HG03565 (cell line): ENCODE measurements around the gene KCNAB1.
A peak's percentile ranks its signal among the peaks of the same experiment; 100 is the strongest.
"Not testable (repeated sequence)": the region's sequence is repeated elsewhere in the genome, so short reads cannot be mapped to it uniquely, and the experiment has no call there.

ENCODE experiments used
- ATAC-seq: cut with Tn5 transposase; IDR thresholded peaks from one replicate; pipeline ENCODE4 v1.9.1; 2021; ENCODE audit warnings: mild to moderate bottlenecking, moderate library complexity; ENCODE audit not compliant: unreplicated experiment

The KCNAB1 gene

DNA sequence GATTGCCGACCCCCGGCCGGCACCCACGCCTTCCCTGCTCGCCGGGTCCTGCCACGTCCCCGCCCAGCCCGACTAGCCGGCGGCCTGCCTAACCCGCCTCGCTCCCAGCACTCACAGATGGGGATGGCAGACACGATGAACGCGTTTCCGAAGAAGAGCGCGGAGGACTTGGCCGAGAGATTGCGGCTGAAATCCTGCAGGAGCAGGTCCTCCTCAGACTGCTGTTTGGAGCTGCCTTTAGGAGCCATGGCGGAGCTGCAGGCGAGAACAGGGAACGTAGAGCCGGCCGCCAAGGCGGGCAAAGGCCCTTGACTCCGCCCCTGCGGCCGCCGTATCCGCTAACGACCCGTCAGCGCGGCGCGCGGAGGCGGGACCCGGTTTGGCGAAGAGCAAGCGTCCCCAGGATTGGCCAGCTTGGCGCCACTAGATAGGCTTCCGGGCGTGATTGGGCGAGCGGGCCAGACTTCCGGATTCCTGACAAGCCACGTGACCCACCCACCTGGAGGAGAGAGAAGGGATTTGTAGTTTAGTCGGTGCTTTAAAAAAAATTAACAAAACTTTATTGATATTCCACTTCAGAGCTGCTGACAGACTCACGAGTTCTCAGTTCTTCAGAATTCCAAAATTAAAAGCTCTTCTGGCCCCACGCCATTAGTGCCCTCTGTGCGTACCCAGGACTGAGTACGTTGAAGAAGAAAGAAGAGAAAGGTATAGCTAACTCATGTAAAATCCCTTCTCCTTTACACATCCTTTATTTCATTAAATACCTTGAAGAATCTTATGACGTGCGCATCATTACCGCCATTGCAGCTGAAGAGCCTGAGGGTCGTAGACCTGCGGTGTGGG, 434.7 kb downstream of the KCNAB1 start, which contains the start of gene SSR3:
Gene SSR3 (minus strand): TSS at position 276 of the 846 bp plus-strand sequence. CDS start 28 bp downstream, at position 248.
- ATAC-seq, result peak; percentile 98

DNA sequence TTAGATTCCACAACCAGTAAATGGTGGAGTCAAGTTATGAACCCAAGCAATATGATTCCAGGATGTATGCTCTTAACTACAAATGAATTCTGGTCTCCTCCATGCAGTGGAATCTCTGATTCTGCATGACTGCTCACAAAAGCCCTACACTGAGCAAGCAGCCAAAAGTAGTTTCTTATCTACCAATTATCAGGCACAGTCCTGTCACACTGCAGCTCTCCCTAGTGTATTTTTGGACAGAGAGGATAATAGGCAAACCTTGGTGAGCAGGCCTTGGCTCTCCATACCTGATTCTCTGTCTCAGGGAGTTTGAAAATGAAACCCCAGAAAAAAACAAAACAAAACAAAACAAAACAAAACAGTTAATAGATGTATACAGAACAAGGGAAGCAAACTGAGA, 438.0 kb downstream of the KCNAB1 start:
- ATAC-seq, result no peak

DNA sequence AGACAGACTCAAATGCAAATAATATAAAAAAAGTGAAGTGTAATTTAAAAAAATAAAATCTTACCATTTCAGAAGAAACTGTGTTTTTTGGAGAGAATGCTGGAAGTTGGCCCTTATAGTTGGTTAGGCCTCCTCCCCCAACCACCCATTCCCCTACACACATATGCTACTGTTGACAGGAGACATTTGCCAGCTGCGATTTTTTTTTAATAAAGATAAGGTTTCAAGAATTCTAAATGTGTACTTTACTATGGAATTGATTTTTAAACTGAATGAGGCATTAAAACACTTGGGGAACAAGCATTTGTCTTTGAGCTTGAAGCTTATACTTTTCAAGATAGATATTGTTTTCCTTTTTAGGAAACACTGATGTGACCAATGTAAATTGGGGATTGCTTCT, 438.9 kb downstream of the KCNAB1 start:
- ATAC-seq, result no peak

DNA sequence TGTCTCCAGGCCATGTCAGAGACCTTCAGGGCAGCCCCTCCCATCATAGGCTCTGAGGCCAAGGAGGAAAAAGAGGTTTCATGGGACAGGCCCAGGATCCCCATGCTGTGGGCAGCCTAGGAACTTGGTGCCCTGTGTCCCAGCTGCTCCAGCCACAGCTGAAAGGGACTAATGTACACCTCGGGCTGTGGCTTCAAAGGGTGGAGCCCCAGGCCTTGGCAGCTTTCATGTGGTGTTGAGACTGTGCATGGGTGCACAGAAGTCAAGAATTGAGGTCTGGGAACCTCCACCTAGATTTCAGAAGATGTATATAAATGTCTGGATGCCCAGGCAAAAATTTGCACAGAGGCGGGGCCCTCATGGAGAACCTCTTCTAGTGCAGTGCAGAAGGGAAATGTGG, 441.2 kb downstream of the KCNAB1 start:
- ATAC-seq, result no peak

DNA sequence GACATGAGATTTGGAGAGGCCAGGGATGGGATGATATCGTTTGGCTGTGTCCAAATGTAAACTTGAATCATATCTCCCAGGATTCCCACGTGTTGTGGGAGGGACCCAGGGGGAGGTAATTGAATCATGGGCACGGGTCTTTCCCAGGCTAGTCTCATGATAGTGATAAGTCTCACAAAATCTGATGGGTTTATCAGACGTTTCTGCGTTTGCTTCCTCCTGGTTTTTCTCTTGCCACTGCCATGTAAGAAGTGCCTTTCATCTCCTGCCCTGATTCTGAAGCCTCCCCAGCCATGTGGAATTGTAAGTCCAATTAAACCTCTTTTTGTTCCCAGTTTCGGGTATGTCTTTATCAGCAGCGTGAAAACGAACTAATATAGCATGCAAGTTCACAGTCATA, 442.1 kb downstream of the KCNAB1 start:
- not testable (repeated sequence) for ATAC-seq

DNA sequence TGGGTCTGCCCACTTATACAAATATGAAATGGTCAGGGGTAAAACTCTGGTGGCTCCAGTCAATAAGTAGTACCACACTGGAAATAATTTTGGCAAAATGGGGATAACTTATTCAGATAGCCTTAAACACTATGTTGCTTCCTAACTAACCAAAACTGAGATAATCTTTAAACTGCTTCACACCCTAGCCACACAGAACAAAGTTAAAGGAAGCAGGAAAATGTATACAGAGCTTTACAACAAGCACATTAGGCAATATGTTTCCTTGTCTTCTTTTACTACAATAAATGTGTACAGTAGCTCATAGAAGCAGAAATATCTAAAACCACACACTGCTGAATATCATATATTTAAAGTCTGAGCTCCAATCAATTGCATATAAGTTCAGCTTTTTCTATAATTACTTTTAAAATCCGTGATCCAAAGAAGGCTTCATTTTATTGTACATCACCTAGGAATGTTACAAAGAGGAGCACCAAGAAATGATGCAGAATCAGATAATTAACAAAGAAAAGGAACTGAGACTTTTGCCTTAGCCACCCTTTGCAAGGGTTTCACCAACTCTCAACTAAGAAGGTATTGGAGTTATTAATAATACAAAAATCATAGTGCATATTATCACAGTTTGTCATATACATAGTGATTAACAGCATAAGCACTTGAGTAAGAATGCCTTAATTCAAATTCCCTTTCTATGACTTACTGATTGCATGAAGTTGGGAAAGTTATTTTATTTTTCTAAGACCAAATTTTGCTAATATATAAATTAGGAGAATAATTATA, 443.7 kb downstream of the KCNAB1 start:
- ATAC-seq, result no peak

DNA sequence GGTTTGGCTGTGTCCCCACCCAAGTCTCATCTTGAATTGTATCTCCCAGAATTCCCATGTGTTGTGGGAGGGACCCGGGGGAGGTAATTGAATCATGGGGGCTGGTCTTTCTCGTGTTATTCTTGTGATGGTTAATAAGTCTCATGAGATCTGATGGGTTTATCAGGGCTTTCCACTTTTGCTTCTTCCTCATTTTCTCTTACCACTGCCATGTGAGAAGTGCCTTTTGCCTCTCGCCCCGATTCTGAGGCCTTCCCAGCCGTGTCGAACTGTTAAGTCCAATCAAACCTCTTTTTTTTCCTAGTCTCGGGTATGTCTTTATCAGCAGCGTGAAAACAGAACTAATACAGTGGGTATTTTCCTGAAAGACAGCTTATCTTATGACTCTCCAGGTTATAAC, 448.6 kb downstream of the KCNAB1 start:
- ATAC-seq, result not testable (repeated sequence)

DNA sequence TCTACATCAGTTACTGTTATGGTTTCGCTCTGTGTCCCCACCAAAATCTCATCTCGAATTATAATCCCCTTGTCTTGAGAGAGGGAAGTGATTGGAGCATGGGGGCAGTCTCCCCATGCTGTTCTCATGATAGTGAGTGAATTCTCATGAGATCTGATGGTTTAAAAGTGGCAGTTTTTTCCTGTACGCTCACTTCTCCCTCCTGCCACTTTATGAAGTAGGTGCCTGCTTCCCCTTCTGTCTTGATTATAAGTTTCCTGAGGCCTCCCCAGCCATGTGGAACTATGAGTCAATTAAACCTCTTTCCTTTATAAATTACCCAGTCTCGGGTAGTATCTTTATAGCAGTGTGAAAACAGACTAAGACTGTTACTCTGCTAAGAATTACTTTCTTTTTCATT, 449.5 kb downstream of the KCNAB1 start:
- ATAC-seq, result not testable (repeated sequence)

DNA sequence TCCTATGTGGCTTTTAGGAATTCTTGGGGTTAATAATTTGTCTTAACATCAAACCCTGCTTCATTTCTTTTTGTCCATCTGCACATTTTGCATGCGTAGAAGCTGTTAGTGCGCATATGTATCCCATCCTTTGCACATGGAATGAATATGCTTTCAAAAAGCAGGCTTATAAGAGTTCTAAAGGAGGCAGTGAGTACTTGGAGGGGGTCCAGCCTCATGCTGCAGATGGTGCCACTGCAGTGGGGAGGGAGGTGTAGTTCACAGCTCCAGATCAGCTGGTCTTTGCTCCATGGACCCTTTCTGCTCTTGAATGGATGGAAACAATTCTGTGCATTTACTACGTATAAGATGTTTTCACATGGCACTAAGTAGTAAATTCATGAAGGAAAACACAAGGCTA, 455.3 kb downstream of the KCNAB1 start:
- ATAC-seq, result no peak

GRCh38 chr3:156576051-156576450, 455.7 kb downstream of the KCNAB1 start:
- ATAC-seq, result no peak

DNA sequence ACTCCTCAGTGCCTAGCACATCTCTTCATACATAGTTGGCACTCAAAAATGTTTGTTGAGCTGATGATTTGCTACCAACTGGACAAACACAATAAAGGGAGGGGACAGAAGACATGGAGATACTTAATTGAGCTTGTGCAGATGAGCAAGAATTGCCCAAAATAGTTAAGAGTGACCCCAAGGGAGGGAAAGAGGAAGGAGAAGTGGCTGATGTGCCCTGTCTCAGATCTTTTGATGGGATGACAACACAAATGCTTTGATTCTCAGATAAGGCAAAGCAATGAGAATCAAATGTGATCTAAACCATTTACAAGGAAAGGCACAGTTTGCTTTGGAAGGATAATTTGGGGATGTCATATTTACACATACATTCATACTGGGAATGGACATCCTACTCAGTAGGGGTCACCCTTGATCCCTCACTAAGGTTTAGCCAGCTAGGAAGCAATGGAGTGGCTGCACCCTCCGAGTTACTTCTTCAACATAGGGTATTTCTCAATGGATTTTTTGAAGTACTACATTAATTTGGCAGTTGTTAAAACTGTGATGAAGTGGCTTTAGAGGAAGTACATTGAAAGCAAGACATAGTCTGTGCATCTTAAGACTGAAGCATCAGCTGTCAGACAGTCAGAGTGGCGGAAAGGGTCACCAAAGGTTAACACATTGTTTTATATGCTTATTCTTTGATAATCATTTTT, 456.4 kb downstream of the KCNAB1 start:
- ATAC-seq, result no peak

DNA sequence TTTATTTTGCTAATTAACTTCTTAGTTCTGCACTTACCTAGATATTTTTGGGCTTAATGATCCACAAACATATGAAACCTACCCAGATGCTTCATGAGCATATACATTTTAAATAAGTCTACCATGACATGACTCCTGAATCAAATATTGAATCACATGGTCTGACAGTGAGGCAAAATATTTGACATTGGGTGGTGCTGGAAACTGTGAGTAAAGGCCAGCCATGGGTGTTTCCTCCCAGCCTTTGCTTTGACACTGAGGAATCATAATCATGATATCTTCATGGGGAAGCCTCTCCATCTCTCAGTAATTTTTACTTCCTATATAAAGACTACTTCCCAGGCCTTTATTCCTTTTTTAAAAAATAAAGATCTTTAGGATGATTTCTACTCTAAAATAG, 457.4 kb downstream of the KCNAB1 start:
- ATAC-seq, result no peak

DNA sequence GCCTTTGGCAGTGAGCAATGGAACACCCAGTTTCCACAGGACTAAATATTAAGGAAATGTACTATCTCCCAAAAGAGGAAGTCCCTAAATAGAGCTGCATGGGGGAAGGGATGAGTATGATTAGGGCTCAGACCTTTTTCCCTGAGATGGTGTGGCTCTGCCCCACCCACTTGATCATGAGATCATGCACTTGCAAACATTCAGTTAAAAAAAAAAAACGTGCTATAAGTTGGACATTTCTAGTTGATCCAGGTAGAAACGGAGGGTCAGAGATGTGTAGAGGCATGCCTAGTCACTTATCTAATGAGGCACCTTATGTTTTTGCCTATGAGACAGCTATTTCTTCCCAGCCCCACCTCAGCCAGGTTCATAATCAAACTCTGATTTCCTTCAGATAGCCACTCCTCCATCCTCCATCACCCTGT, 459.1 kb downstream of the KCNAB1 start:
- ATAC-seq, result no peak

DNA sequence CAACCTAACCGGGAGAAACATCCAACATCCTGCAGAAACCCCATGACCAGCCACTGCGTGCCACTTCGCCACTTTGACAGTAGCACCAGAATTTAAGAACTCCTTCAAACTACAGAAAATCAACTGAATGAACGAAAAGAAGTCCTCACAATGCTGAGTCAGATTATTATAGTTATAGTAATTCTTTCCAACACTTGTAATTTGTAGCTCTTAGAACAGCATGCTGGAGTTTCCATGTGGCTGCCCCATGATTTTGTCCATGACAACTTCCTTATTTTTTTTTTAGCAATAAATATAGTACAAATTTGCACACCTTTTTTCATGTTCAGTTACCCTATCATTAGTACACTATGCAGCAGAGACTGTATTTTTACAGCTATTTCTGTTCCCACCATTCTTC, 460.7 kb downstream of the KCNAB1 start:
- no peak for ATAC-seq

- no peak for ATAC-seq
Measured at GRCh38 chr3:156581954-156582353, 461.6 kb downstream of the KCNAB1 start.

DNA sequence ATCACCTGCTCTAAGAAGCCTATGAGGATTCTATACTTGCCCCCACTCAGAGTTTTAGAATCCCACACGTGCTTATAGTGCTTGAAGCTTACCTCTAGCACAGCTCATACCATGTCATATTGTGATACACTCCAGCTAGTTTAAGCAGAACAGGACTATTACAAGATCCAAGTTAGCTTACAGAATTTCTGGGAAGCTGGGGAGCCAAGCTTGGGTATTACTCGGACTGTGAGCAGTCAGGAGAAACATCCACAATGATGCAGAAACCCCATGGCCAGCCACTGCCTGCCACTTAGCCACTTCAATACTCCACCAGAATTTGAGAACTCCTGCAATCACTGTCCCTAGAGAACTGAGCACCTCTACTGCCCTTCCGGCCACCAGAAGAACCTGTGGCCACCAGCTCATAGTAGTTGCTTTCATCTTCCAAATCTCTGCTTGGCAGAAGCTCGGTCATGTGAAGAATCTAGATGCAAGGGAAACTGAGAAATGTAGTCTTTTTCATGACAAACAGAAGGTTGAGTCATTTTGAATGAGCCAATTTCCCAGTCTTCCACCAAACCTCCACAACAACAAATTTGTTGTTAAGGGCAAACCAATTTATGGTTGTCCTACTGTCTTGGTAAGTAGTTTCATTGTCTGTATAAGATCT, 462.3 kb downstream of the KCNAB1 start:
- peak; percentile 56 for ATAC-seq

- no peak for ATAC-seq
Measured at GRCh38 chr3:156583469-156583868, 463.1 kb downstream of the KCNAB1 start.

GRCh38 chr3:156586905-156587759, 466.8 kb downstream of the KCNAB1 start:
- ATAC-seq, result peak; percentile 33

DNA sequence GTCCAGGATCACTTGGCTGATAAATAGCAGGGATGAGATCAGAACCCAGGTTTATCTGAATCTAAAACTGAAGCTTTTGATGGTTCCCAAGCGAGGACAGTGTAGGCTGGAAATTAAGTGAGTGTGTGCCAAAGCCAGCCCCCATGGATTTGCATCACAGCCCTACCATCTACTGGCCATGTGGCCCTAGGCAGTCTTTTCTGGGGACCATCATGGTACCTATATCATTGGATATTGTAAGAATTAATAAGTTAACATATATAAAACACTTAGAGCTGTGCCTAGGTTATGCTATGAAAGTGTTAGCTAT, 467.3 kb downstream of the KCNAB1 start:
- ATAC-seq, result peak; percentile 16
